CD4-positive, alpha-beta T cell treated with Interleukin-4 for 1 hour (primary cell): ENCODE results near the gene HRH1.
"Not testable (repeated sequence)": the region's sequence is repeated elsewhere in the genome, so short reads cannot be mapped to it uniquely, and the experiment has no call there.

Source experiments
- DNase-seq, 2 donors: peaks; one replicate each; pipeline ENCODE4 v3.0.0-alpha.2; 2020 to 2022

The HRH1 gene

DNA sequence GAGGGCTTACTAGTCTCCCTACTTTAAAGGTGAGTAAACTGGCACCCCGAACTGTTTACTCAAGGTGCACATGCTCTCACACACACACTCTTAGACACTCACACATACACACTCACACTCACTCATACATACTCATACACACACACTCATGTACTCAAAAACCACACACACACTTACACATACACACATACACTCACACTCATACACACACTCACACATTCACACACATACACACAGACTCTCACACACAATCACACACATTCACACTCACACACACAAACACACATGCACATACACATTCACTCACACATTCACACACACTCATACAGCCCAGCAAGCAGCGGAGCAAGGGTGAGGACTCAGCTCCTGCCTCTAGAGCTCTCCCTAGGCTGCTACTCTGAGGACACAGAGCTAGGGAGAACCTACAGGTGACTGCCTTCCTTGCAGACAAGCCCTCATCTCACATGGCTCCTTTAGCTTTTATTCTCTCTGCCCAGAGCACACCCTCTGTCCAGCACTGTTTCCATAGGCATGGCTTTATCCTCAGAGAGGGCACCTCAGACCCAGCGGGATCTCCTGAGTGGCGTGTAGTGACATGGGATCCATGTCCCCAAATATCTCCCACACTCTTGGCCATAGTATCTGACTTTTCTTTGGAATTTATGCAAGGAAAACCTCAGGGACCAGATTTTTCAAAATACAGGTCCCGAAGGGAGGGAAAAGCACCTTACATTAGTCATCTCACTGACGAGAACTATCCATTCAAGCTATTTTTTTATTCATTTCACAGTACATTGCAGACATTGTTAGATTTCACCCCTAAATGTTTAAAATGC, 91.8 kb downstream of the HRH1 start:
- DNase-seq: no peak

GRCh38 chr3:11246663-11246970, 92.3 kb downstream of the HRH1 start:
- no peak for DNase-seq

DNA sequence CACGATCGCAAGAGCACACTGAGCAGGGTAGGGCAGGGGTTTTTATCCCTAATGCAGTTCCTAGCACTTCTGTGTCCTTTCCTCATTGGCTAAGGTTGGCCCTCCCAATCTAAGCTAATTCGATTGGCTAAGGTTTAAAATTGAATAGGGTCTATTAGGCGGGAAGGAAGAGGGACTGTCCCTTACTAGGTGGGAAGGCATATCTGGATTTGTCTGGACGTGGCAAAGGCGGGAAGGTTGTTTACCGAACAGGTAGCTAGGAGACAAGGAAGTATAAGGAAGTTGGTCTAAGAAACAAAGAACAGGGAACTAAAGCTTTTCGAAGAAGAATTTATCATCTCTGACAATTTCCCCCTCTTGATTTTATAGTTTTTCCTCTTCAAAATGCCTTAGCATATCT, 93.1 kb downstream of the HRH1 start:
- no peak for DNase-seq

GRCh38 chr3:11248596-11248995, 94.3 kb downstream of the HRH1 start:
- DNase-seq: no peak

GRCh38 chr3:11250902-11251806, 96.9 kb downstream of the HRH1 start:
- DNase-seq: peak in 1 of 2 donors; percentile 53

- DNase-seq: no peak
Measured at GRCh38 chr3:11251807-11252176, 97.5 kb downstream of the HRH1 start.

DNA sequence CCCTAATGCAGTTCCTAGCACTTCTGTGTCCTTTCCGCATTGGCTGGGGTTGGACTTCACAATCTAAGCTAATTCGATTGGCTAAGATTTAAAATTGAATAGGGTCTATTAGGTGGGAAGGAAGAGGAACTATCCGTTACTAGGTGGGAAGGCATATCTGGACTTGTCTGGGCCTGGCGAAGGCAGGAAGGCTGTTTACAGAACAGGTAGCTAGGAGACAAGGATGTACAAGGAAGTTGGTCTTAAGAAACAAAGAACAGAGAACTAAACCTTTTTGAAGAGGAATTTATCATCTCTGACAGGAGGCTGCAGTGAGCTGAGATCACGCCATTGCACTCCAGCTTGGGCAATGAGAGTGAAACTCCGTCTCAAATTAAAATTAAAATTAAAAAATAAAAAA, 100.6 kb downstream of the HRH1 start:
- DNase-seq: no peak

- DNase-seq: not testable (repeated sequence)
Measured at GRCh38 chr3:11255537-11255936, 101.2 kb downstream of the HRH1 start.

- no peak for DNase-seq
Measured at GRCh38 chr3:11258958-11259357, 104.7 kb downstream of the HRH1 start.

GRCh38 chr3:11260460-11260859, 106.2 kb downstream of the HRH1 start:
- DNase-seq: no peak

DNA sequence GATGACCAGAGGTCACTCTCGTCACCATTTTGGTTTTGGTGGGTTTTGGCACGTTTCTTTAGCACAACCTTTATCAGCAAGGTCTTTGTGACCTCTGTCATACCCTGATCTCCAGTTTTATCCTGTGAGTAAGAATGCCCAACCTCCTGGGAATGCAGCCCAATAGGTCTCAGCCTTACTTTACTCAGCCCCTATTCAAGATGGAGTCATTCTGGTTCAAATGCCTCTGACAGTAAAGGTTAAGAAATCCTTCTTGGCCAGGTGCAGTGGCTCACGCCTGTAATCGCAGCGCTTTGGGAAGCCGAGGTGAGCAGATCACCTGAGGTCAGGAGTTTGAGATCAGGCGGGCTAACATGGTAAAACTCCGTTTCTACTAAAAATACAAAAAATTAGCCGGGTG, 114.7 kb downstream of the HRH1 start:
- no peak for DNase-seq

- peak; percentile 97 to 98 for DNase-seq
Measured at GRCh38 chr3:11271986-11272904, 118.0 kb downstream of the HRH1 start, which contains the start of gene ATG7. Gene ATG7, plus strand, starts transcription at chr3:11272397. Its CDS starts 26,299 bp downstream, at chr3:11298696.

GRCh38 chr3:11272906-11273574, 118.7 kb downstream of the HRH1 start:
- peak; percentile 28 to 36 for DNase-seq

- peak; percentile 25 to 74 for DNase-seq
Measured at GRCh38 chr3:11273891-11274291, 119.6 kb downstream of the HRH1 start.

DNA sequence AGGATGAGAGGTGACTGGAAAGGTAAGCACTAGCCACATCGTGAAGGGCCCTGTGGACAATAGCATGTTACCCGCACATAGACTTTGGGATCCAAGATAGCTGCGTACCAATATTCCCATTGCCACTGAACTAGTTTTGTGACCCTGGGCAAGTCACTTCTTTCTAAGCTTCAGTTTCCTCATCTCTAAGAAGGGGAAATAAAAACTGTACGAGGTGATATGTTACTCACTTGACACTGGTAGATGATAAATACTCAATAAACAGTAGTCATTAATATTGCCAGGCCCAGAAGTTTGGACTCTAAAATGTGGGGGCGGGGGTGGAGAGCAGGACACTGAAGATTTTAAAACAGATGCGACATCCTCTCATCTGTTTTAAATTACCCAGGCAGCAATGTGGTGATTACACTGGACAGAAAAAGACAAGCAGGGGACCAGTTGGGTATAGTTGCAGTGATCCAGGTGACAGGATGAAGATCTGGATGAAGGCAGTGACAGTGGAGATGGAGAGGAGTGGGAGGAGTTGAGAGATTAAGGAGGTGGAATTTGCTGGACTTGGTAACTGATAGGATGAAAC, 120.4 kb downstream of the HRH1 start:
- DNase-seq: no peak

DNA sequence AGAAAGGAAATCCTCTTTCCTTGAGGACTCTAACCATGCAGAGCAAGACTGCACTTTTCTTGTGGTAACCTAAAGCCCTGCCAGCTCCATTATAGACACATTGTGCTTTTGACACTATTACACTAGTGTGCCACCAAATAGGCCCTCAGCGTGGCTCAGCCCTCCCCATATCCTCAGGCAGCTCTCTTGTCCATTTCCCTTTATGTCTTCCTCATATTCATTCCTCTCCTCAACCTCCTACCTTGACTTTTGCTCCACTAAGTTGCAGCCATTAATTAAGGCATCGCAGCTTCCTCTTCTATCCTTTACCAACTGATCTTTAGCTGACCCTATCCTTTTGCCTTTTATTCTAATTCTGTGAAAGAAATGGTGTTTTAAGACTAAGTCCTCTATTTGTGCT, 121.6 kb downstream of the HRH1 start:
- DNase-seq: no peak

DNA sequence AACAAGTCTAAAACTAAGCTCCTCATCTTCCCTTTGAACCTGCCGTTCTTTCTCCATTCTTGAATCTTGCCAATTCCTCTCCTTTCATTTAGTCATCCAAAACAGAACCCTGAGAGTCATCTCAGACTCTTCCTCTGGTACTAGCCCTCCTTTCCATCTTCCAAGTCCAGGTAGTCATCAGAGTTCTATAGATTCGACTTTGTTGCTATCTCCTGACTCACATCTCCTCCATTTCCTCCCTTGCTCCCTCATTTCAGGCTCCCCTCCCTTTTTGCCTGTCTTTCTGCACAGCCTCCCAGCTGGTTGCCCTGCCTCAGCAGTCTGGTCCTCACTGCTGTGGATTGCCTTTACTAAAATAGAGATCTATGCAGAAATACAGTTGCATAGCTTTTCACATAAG, 122.6 kb downstream of the HRH1 start:
- DNase-seq: no peak

GRCh38 chr3:11282250-11283138, 128.2 kb downstream of the HRH1 start:
- no peak for DNase-seq

GRCh38 chr3:11283139-11283475, 128.8 kb downstream of the HRH1 start:
- DNase-seq: no peak

GRCh38 chr3:11284011-11284410, 129.7 kb downstream of the HRH1 start:
- no peak for DNase-seq

DNA sequence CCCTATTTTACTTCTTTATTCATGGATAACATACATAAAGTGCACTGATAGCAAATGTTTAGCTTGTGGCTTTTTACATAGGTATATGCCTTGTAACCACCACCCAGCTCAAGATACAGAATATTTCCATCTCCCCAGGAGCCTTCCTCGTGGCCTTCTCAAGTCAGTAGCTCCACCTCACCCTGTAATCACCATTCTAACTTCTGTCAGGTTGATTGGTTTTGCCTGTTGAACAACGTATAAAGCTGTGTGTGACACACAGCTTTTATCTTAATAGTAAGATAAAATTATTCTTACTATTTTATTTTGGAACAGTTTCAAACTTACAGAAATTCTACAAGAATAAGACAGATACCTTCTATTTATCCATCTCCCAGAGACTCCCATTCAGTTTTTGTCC, 131.2 kb downstream of the HRH1 start:
- no peak for DNase-seq
